Fibroblast of lung (primary cell): ENCODE measurements around the gene FUBP3. TPM values are rescaled to one million over a fixed set of nuclear protein-coding genes. Genes with fewer than 3 reads are reported as not detected.

Experiments used
- DNase-seq, 2 donors: peaks; one replicate each; pipeline versions ENCODE4 v3.0.0 to v3.0.0-alpha.2; 2010; ENCODE audit warnings: low read depth in 2 of 2
- H2AFZ ChIP-seq: 2 replicates; pipeline ENCODE4 v1.5.1; 2012; ENCODE audit warnings: low read length, control low read depth, inconsistent platforms
- H3K27ac ChIP-seq: 2 replicates; pipeline ENCODE4 v1.5.1; 2011; ENCODE audit warnings: low read length, control low read depth; ENCODE audit not compliant: insufficient read depth
- H3K27me3 ChIP-seq: 2 replicates; pipeline ENCODE4 v1.5.1; 2011; ENCODE audit warnings: mild to moderate bottlenecking, low read length; ENCODE audit not compliant: control insufficient read depth, insufficient read depth
- H3K36me3 ChIP-seq: 2 replicates; pipeline ENCODE4 v1.5.1; 2011; ENCODE audit warnings: low read length; ENCODE audit not compliant: control insufficient read depth, insufficient read depth
- H3K4me1 ChIP-seq: 2 replicates; pipeline ENCODE4 v1.5.1; 2011; ENCODE audit warnings: low read length; ENCODE audit not compliant: control insufficient read depth, insufficient read depth; ENCODE audit errors: extremely low read depth
- H3K4me2 ChIP-seq: 2 replicates; pipeline ENCODE4 v1.5.1; 2011; ENCODE audit warnings: low read length, control low read depth; ENCODE audit not compliant: insufficient read depth; ENCODE audit errors: extremely low read depth
- H3K4me3 ChIP-seq, 4 experiments: fragments of 200-600 bp in 1 of 4; sonication (generic) in 1 of 4; replicated peaks in 1 of 4; 2 replicates each; pipeline ENCODE4 v1.5.1; 2011 to 2016; ENCODE audit warnings: low read length in 4 of 4, low read depth in 3 of 4, mild to moderate bottlenecking in 3 of 4, control low read depth in 2 of 4, inconsistent platforms in 1 of 4, mixed read lengths in 1 of 4; ENCODE audit not compliant: insufficient read depth in 1 of 4; ENCODE audit errors: control extremely low read depth in 1 of 4
- H3K79me2 ChIP-seq: 2 replicates; pipeline ENCODE4 v1.5.1; 2012; ENCODE audit warnings: mild to moderate bottlenecking, low read length, inconsistent platforms; ENCODE audit not compliant: control insufficient read depth, insufficient read depth
- H3K9ac ChIP-seq: 2 replicates; pipeline ENCODE4 v1.5.1; 2011; ENCODE audit warnings: mild to moderate bottlenecking, low read length, control low read depth; ENCODE audit not compliant: insufficient read depth
- H3K9me3 ChIP-seq: 2 replicates; pipeline ENCODE4 v1.5.1; 2012; ENCODE audit warnings: low read depth, low read length; ENCODE audit not compliant: control insufficient read depth, insufficient read depth
- H4K20me1 ChIP-seq: 2 replicates; pipeline ENCODE4 v1.5.1; 2011; ENCODE audit warnings: low read length; ENCODE audit not compliant: control insufficient read depth, insufficient read depth; ENCODE audit errors: extremely low read depth
- EZH2 ChIP-seq: IDR thresholded peaks from 2 replicates; pipeline ENCODE4 v1.5.1; 2012; ENCODE audit warnings: low read length, control low read depth, mild to moderate bottlenecking; ENCODE audit errors: missing control alignments
- polyA plus RNA-seq, 2 donors: library from polyadenylated mRNA; depleted of rRNA in 1 of 2; stranded (reverse) in 1 of 2; unstranded in 1 of 2; fragments of >200 nt; gene quantifications; 2 replicates each; pipeline ENCODE4 v1.2.1, GENCODE V29; 2011 to 2012; ENCODE audit warnings: missing spikeins in 1 of 2
- total RNA-seq: library from RNA; depleted of rRNA; stranded (reverse); fragments of >200 nt; gene quantifications from 2 replicates; pipeline ENCODE4 v1.2.1, GENCODE V29; 2014
- TF ChIP-seq, protein P1 (sequence below), 2 donors: IDR thresholded peaks in 1 of 2; conservative IDR thresholded peaks in 1 of 2; 1 replicate in 1 of 2; 2 replicates in 1 of 2; pipeline ENCODE4 v1.5.1; 2011 to 2012; ENCODE audit warnings: low read length in 2 of 2, control low read depth in 1 of 2, inconsistent platforms in 1 of 2, low read depth in 1 of 2, mild to moderate bottlenecking in 1 of 2

The FUBP3 gene
- total and polyA plus RNA-seq, 2 donors (not counting 1 experiment from before 2014, with no cell fraction given) = 35.7 to 36.2 TPM

DNA sequence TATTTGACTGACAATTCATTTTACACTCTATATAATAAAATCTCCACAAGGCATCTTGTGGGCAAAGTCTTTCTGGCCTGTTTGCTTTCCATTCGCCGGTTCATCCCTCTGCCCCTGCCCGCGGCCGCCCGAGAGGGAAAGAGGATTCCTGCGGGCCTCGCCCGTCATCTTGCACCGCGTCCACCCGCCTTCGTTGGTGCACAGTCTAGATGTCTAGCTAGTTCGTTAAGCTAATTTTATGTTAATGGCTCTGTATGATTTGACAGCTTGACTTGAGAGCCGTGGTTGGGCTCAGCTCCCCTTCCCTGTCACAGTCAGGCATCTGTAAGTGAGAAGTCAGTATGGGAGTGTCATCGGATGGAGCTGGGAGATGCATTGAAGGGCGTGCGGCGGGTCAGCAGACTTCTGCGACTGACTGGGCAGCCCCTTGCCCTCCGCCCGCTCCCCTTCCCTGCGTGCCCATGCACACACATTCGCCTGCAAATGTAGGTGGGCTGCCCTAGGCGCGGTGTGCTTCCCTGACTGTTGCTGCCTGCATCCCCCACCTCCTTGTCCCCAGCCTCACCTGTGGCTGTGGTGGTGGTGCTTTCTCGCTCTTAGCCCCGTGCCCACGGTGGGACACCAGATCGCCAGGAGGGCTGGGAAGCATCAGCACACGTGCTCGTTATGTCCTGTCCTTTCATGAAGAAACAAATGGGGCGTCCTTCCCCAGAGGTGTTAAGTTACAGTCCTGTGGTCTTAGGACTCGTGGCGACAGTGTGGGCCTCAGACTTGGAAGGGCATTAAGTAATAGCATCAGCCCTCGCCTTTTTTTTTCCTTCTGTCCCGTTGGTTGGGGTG is 59.1 kb downstream of the FUBP3 start:
- Histone ChIP-seq H4K20me1 (no peaks in the 10 kb centered on the region), H3K4me3 (no peak overlapping the region), H3K27me3 (no peaks in the 10 kb centered on the region), H3K27ac (no peak overlapping the region), H3K79me2 (no peaks in the 10 kb centered on the region), H2AFZ (no peak overlapping the region), H3K4me2 (no peak overlapping the region), H3K9me3 (no peaks in the 10 kb centered on the region), H3K9ac (no peak overlapping the region), H3K36me3 (peaks cover 14% of the 10 kb centered on the region), H3K4me1 (no peaks in the 10 kb centered on the region)
- no peak for DNase-seq
- TF ChIP-seq, protein P1, sequence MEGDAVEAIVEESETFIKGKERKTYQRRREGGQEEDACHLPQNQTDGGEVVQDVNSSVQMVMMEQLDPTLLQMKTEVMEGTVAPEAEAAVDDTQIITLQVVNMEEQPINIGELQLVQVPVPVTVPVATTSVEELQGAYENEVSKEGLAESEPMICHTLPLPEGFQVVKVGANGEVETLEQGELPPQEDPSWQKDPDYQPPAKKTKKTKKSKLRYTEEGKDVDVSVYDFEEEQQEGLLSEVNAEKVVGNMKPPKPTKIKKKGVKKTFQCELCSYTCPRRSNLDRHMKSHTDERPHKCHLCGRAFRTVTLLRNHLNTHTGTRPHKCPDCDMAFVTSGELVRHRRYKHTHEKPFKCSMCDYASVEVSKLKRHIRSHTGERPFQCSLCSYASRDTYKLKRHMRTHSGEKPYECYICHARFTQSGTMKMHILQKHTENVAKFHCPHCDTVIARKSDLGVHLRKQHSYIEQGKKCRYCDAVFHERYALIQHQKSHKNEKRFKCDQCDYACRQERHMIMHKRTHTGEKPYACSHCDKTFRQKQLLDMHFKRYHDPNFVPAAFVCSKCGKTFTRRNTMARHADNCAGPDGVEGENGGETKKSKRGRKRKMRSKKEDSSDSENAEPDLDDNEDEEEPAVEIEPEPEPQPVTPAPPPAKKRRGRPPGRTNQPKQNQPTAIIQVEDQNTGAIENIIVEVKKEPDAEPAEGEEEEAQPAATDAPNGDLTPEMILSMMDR (conservative IDR thresholded peaks at IDR 0.05 in 1 of 2, IDR thresholded peaks at IDR 0.05 in 1 of 2; ENCODE audit: low read depth in 1 of 2, low read length in 2 of 2) = no peak
- no peak for TF ChIP-seq EZH2

DNA sequence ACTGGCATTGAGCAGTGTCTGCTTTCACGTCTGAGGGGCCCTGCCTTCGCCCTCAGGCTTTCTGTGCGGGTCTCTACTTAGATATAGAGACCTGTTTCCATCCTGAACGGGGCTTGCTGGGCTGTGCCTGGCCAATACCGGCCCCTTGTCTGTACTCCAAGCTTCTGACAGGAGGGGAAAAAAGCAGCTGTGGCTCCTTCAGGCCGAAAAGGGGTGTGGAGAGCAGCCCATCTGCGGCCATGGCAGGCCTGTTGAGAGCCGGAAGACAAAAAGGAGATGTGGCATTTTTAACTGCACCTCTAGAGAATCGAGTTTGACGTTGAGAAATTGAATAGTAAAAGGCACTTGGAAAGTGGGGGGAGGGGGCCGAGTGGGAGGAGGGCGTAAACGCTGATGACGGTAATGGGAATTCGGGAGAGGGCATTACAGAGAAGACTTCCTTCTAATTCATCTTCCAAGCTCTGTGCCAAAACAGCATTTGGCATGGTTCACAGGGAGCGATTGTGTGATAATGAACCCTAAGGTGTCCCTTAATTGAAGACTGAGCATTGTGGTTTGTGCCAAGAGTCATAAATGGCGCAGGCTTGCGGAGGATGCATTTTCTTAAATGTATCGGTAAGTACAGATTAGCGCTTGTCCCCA is 59.9 kb downstream of the FUBP3 start:
- H3K27ac ChIP-seq = no peak overlapping the region
- TF ChIP-seq, protein P1 (conservative IDR thresholded peaks at IDR 0.05 in 1 of 2, IDR thresholded peaks at IDR 0.05 in 1 of 2; ENCODE audit: low read depth in 1 of 2, low read length in 2 of 2) = no peak
- no peak for TF ChIP-seq EZH2
- no peak overlapping the region for H3K9ac ChIP-seq
- H3K4me1 ChIP-seq = no peaks in the 10 kb centered on the region
- no peaks in the 10 kb centered on the region for H3K9me3 ChIP-seq
- no peaks in the 10 kb centered on the region for H4K20me1 ChIP-seq
- H3K27me3 ChIP-seq = no peaks in the 10 kb centered on the region
- no peaks in the 10 kb centered on the region for H3K79me2 ChIP-seq
- peaks cover 14% of the 10 kb centered on the region for H3K36me3 ChIP-seq
- no peak overlapping the region for H3K4me3 ChIP-seq
- DNase-seq = no peak
- H3K4me2 ChIP-seq = no peak overlapping the region
- H2AFZ ChIP-seq = no peak overlapping the region

DNA sequence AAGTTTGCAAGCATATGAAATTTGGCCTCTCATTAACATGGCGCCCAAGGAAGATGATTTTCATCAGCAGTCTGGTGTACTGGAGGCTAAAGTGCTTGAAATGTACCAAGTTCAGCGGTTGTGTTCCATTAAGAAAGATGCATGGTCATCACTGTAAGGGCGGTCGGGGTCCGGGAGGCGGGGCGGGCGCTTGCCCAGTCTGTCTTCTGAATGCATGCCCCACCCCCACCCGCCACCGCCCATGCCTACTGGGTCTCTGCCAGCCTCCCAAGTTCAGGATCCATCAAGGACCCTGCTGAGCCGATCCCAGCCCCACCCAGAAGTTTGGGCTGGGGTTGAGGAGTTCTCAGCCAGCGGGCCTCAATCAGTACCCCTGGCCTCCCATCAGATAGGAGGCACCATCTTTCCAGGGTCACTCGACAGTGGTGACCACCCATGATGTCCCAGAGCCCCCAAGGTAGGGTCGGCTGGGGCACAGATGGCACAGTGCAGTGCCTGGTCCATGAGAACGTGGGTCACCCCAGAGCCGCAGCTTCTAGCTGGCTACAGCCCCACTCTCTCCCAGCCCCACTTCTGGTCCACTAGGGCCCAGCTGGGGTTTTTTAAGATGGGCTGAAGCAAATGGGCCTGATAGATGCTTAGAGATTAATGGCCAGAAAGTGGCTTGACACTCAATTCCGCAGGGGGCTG is 60.6 kb downstream of the FUBP3 start:
- H4K20me1 ChIP-seq = no peaks in the 10 kb centered on the region
- H3K4me1 ChIP-seq = no peaks in the 10 kb centered on the region
- H3K4me2 ChIP-seq = no peak overlapping the region
- peaks cover 14% of the 10 kb centered on the region for H3K36me3 ChIP-seq
- no peak for DNase-seq
- no peak overlapping the region for H3K4me3 ChIP-seq
- H2AFZ ChIP-seq = no peak overlapping the region
- H3K9me3 ChIP-seq = no peaks in the 10 kb centered on the region
- TF ChIP-seq, protein P1 (conservative IDR thresholded peaks at IDR 0.05 in 1 of 2, IDR thresholded peaks at IDR 0.05 in 1 of 2; ENCODE audit: low read depth in 1 of 2, low read length in 2 of 2) = no peak
- no peak for TF ChIP-seq EZH2
- H3K27me3 ChIP-seq = no peaks in the 10 kb centered on the region
- no peak overlapping the region for H3K27ac ChIP-seq
- no peak overlapping the region for H3K9ac ChIP-seq
- no peaks in the 10 kb centered on the region for H3K79me2 ChIP-seq
